HG03064 (cell line): ENCODE data around the gene RIN3.
"Not testable (repeated sequence)": the region's sequence is repeated elsewhere in the genome, so short reads cannot be mapped to it uniquely, and the experiment has no call there.

Experiments used
- ATAC-seq: cut with Tn5 transposase; IDR thresholded peaks from one replicate; pipeline ENCODE4 v1.9.1; 2021; ENCODE audit warnings: low read depth; ENCODE audit not compliant: unreplicated experiment

The RIN3 gene

DNA sequence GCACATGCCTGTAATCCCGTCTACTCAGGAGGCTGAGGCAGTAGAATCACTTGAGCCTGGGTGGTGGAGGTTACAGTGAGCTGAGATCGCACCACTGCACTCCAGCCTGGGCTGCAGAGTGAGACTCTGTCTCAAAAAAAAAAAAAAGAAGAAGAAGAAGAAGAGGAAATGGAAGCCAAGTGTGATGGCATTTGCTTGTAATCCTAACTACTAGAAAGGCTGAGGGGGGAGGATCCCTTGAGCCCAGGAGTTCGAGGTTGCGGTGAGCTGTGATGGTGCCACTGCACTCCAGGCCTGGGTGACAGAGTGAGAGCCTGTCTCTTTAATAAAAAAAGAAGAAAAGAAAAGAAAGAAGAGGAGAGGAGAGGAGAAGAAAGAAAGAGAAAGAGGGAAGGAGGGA lies 182.8 kb downstream of the RIN3 start:
- ATAC-seq: no peak

DNA sequence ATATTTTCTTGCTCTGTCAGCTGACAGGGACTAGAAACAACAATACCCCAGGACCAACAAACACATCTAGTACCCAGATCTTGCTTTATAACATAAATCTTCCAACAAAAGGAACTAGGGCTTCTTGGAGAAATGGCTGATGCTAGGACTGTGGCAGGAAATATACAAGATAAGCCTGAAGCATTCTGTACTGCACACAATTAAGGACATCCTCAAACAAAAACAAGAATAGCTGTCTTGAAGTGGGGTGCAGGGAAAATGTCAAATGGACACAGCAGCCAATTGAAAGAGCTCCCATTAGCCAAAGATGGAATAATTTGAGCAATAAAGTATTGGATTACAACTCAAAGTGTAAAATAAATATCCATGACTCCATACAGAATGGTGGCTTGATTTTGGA lies 184.8 kb downstream of the RIN3 start:
- no peak for ATAC-seq

DNA sequence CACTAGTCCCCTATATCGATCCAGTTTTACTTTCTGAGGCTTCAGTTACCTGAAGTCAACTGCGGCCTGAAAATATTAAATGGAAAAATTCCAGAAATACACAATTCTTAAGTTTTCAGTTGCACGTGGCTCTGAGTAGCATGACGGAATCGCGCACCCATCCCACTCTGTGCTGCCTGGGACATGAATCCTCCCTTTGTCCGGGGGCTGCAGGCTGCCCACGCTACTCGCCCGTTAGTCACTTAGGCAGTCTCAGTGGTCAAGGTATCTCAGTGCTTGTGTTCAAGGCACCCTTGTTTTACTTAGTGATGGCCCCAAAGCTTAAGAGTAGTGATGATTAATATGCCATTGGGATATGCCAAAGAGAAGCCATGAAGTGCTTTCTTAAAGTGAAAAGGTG lies 188.2 kb downstream of the RIN3 start:
- no peak for ATAC-seq

DNA sequence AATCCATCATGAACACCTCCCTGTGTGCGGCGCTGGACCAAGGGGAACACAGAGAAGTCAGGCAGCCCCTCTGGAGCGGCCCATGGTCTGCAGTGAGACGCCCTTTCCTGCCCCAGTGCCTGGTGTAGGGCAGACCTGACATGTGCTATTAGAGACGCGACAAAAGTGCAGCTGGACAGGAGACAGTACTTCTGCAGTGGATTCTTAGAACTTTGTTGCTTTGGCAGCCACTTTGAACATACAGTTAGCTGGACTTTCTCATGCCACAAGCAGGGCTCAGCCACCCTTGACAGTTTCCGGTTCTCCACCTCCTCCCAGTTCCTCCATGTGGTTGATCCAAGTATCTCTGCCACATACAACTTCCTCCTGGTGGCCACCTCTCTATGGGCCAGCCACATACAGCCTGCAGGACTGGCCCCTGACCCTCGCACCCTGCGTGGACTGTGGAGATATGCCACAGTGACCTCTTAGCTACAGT lies 188.9 kb downstream of the RIN3 start:
- no peak for ATAC-seq

DNA sequence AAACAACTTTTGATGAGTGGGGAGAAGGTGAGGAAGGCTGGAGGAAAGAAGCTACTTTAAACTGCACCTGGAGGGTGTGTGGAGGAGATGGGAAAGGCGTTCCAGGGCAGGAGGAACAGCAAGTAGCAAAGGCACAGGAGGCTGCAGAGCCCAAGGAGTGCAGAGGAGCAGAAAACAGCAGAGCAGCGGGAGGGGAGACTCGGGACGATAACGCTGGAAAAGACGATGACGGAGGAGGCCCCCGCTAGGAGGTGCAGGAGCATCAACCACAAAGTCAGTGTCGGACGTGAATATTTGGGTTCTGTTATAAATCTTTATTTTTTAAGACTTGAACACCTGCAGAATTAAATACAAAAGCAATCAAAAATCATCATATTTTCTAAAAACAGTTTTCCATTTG lies 189.9 kb downstream of the RIN3 start:
- ATAC-seq: no peak

DNA sequence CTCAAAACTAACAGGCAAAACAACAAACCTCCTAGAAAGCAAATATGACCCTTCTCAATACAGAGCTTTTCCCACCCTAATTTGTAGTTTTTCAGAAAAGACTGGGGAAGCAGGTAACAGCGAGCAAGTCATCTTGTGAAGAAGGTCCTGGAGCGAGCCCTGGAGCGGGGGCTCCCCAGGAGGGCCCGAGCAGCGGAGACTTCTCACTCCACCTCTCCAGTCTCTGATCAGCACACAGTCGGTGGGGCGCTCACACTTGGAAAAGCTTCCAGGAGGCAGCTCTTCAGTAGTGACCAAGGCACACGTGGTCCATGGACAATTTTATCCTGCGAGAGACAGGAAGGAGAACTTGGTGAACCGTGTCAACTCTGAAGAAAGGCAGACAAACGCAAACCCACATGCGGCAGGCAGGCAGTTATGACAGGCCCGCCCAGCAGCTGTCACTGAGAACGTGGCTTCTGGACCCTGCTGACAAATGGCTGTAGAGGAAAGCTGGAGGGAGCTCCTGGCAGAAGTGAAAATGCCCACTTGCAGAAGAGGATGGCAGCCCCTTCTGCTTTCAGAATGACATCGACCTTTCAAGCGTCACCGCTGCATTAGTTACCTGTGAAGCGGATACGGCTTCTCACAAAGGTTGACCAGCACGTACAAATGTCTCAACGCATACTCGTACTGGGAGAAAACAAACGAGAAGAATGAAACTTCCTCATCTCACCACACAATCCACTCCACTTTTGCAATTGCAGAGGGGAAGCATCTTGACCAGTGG lies 190.6 kb downstream of the RIN3 start:
- ATAC-seq: peak; percentile 87

DNA sequence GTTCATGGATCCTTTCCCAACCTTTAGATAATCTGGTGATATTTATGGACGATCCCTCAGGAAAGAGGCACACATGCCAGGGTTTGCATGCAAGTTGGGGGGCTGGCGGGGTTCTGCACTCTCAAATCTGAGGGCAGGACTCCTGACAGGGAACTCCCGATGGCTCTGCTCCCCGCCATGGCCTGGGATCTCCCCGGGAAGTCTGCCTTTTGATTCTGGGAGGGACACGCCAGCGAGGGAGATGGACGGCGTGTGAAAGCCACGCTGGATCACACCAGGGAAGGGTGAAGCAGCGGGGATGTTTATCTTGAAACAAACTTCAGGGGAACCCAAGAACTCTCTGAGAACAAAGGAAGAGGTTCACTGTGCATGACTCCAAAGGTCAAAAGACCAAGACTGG lies 191.2 kb downstream of the RIN3 start:
- ATAC-seq: no peak

DNA sequence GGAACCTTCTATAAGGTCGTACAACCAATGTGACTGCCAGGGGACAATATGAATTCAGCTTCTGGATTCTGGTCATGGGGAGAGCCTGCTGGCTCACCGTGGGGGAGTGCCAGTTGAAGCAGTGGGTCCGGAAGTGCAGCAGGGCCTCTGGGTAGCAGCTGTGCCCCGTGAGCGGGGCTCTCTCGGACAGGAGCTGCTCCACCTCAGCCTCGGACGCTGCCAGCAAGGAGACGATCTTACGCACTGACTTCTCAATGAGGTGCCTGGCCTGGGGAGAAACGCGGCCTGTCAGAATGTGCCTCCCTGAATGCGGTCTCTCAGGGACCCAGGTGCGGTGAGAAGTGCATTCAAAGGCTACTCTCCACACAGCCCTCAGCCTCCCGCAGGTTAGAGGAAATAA lies 192.8 kb downstream of the RIN3 start:
- no peak for ATAC-seq

DNA sequence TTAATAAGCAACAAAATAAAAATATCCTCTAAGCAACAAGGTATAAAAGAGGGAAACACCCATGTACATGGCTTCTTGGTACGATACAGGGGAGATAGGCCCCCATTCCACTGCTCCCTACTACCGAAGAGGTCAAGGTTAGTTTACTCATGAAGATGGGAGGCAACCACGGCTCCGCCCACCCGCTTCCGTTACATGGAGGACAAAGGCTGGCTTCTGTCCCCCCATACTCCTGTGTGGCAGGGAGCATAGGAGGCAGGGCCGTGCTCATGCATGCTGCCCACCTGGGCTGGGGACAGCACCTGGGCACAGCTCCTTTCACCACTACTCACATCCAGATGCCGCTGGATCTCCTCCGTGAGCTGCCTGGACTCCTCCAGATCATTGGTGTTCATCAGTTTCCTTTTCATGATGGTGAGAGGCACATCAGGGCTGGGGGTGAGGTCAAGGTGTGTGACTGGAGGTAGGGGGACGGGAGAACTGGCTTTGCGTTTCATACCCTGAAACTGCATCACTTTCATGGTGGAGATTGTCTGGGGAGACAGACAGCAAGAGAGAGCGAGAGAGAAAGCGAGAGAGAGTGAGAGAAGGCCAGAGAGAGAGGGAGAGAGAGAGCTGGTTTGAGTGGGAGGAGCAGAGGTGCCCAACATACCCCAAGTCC lies 195.9 kb downstream of the RIN3 start:
- no peak for ATAC-seq

DNA sequence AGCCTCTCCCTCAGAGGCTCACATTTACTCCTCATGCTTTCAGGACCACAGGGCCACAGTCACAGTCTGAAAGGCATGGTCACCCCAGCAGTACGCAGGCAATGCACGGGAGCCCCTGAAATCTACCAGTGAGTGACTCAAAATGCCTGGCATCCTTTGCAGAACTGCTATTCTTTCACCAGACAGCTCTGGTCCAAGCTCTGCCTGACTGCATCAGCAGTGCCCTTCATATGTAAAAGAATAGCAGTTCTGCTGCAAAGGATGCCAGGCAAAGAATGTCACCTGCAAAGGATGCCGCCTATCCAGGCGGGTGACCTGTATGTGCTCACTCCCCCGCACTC lies 196.4 kb downstream of the RIN3 start:
- no peak for ATAC-seq

DNA sequence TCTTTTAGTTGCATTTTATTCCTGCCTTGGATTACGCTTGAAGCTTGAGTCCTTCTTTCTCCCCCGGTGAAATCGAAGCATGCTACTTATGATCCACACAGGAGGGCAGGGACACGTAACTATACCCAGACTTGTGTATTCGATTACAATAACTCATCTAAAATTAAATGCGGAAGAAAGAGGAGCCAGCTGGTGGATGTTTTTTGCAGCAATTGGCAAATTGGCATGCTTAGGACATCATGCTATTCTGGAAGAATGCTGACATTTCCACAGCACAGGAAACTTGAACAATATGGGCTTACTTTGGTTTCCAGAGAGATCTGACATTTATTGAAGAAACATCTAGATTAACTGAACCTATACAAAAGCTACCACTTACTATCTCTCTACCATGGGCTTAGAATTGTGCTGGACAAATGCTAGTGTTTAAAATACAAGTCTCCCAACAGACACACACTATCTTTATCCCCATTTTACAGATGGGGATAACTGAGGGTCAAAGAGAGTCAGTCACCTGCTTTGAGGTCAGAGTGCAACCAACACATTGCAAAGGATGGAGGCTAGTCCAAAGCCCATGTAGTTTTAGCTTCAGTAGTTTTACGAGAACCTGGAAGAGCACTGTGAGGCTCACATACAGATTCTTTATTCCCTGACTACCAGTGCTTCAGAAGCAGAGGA lies 198.5 kb downstream of the RIN3 start:
- ATAC-seq: no peak

DNA sequence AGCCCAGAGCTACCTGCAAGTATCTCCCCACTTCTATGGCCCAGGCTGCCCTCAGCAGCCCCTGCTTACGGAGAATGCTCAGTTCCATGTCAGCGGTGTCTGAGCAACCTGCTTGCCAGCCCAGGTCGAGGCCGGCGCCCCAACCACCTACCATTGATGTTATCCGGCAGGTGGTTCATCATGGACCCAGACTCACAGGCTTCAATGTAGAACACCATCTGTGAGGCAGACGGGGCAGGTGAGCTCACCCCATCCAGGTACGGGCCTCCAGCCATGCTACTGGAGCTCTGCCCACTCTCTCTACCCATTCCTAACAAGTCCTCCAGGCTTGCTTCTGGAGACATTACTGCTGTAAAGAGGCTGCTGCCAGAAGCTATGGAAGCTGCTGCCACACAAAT lies 199.1 kb downstream of the RIN3 start:
- no peak for ATAC-seq

DNA sequence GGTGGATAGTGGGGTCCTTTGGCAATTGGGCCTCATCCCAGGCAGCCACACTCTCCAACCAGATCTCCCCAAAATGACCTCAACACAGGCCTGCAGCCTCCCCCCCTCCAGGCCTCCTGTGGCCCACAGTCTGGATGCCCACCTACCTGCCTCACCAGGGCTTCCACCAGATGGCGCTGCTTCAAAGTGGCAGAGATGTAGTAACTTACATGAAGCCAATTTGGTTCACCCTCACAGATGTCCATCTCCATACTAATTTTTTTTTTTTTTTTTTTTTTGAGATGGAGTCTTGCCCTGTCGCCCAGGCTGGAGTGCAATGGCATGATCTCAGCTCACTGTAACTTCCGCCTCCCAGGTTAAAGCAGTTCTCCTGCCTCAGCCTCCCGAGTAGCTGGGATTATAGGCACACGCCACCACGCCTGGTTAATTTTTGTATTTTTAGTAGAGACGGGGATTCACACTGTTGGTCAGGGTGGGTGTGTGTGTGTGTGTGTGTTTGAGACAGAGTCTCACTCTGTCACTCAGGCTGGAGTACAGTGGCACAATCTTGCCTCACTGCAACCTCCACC lies 201.2 kb downstream of the RIN3 start:
- not testable (repeated sequence) for ATAC-seq

DNA sequence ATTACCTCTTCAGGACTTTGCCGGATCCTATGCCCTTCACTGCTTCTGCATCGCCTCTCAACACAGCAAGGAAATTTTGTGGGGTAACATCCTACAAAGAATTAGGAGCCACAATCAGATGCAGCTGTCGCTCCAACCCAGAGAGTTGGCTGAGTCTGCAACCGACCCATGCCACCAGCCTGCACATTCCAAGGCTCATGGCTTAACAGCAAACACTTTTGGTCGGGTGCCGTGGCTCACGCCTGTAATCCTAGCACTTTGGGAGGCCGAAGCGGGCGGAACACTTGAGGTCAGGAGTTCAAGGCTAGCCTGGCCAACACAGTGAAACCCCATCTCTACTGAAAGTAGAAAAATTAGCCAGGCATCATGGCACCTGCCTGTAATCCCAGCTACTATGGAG lies 202.6 kb downstream of the RIN3 start:
- no peak for ATAC-seq

DNA sequence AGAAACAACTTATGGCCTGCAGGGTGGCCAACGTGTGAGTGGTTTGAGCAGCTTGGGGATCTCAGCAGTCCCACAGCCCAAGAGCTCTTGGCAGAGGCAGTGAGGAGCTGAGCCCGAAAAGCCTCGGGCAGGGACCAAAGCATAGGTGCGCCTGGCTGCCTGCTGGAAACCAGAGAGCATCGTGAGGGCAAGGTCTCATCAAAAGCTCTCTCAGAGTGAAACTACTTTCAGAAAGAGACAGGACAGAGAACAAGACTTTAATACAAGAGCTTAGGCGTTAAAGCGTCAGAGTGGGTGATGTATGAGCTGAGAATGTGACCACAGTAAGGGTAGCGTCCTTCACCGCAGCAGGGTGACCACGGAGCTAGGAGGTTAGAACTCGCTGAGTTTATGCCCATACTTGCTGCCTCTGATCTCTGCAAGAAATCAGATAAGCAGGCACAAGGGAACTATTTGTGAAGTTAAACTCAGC lies 204.0 kb downstream of the RIN3 start:
- no peak for ATAC-seq

DNA sequence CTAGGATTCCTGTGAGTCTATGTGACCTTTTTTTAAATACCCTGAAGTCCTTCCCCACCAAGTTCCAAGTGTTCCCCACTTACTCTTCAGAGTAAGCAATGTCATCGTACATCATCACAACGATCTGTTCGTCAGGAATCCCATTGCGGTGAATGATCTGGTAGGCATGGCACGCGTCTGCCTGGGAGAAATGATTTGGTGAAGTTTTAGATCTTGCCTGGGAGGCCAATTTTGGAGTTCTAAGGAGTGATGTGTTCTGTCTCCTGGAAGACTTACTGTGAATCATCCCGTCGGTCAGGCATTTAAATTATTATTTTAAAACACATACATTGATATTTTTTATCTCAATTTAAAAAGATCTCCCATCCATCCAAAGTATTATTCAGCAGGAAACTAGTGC lies 205.1 kb downstream of the RIN3 start:
- no peak for ATAC-seq

DNA sequence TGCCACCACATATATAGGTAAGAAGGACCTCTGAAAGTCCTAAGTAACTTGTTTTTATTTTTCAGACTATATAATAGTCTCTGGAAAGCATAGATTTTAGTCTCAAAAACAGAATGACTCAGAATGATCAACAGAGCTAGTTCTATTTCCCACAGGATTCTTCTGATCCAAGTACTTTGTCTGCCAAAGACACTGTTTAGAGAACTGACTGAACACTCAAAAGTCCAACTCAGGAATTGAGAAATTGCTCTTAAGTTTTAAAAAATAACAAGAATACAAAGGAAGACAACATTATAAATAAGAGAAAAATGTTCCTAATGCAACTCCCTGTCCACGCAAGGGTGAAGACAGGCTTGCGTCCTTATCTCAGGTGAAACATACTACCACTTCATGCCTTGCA lies 205.8 kb downstream of the RIN3 start:
- no peak for ATAC-seq

DNA sequence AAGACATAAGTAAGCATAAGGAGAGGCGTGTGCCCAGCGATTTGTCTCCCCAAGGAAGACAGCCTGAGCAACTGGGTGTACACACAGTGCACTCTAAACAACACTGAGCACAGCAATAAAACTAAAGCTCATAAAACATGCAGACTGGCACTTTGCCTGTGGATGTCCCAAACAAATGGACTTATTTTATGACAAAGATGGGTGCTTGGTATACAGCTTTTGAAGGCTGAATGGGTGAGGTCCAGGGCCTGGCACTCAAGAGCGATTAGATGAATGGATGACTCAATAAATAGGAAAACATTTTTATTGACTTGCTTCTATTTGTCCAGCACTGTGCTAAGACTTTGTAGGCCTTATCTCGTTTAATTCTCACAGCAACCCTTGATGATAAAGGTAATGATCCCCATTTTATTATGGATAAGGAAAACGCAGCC lies 206.3 kb downstream of the RIN3 start:
- ATAC-seq: no peak

DNA sequence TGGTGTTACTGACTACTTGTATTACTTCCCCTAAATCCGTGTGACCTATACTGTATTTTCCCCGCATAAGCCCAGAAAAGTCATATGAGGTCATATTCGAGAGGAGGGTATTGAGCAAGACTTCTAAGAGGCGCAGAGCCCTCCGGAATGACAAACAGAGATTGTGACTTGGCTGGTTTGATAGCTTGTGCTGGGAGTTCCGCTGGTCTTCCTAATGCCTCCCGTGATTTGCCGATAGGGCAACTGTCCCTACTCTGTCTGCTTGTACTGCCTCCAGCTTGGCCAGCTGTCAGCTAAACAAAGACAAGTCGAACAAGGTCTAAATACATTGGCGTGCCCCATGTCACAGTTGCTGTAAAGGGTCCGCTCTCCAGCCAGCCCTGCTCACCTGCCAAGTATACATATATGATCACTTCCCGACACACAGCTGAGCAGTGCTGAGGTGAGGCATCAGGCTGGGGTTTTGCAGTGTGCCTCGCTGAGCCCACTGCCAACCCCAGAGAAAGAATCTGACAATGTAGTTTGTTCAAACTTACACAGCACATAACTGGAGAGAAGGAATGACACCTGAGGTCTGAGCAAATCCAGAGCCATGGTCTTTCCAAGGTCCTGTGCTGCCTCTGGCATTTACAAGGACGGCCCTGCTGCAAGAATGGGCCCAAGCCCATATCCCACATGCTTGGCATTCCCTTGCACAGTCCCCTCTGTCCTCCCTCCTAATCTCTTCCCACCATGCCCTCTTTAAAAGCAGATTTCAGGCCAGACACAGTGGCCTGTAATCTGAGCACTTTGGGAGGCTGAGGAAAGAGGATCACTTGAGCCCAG lies 211.1 kb downstream of the RIN3 start:
- ATAC-seq: no peak

DNA sequence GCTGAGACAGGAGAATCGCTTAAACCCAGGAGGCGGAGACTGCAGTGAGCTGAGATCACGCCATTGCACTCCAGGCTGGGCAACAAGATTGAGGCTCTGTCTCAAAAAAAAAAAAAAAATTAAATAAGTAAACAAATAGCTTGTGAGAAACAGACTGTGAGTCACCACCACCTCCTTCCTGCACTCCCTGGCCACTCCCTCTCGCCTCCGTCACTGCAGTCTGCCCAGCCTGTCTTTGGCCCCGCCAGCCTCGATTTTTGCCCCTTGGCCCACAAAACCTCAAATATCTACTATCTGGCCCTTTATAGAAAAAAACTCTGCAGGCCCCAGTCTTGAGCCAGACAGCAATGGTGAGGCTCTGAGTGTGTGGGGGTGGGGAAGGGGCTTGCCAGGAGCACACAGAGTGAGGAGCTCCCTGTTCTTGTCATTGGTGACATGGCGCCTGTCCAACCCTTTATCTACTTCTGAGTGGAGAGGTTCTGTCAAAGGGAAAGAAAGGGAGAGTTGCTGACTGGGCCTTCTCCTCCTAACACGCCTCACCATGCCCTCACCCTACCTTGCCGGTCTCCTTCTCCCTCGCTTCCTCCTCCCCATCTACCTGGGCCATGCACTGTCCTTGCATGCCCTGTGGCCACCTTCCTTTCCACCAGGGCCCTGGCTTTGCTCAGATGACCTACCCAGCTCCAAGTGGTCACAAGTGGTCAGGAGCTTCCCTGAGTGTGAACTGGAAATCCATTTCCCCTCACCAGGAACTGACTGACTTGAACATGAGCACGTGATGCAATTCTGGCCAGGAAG lies 212.8 kb downstream of the RIN3 start:
- no peak for ATAC-seq
